Measurements from ENCODE around the gene VMP1. TPM values are rescaled to one million over a fixed set of nuclear protein-coding genes. Genes with fewer than 3 reads are reported as not detected.
A peak's percentile ranks its signal among the peaks of the same experiment; 100 is the strongest.

Gene VMP1
- total RNA-seq, 1 experiment from 2014 or later: 83.1 TPM

DNA sequence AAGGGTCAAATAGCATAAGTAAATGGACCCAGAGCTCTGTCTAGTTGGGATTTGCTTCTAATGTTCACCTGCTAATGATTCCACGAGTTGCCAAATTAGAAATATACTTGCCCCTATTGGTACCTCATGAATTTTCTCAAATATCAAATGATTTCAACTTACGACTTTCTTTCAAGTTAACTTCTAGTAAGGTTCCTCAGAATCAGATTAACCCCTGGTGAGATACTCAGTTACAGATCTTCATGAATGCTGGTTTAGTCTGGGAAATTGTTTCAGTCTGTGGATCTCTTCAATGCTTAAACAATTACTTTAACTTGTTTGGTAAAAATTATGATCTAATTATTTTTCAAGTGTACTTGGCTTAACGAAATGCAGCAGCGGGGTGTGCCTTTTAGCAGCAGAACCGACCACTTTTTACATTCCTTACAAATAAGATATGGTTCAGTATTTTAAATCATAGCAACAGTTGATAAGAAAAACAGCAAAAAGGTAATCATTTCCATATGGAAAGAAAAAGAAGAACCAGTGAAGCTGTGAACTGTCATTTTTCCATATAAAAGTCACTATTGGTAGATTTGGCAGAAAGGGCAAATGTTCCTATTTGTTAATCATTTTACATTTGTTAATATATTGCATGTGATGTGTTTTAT is 150.8 kb downstream of the VMP1 start:
- no peak overlapping the region for H2AFZ ChIP-seq (ENCODE audit: low read length)
- H3K27ac Mint-ChIP-seq: peak overlapping the region in 1 of 3 experiments; percentile 21; a peak in 2 of 7 replicates
- no peak overlapping the region for H3K27ac ChIP-seq (ENCODE audit: insufficient read length, low read depth, low read length)
- H3K14ac ChIP-seq (ENCODE audit: insufficient read depth, low read length): no peak overlapping the region
- no peak for DNase-seq
- TF ChIP-seq, protein P1, sequence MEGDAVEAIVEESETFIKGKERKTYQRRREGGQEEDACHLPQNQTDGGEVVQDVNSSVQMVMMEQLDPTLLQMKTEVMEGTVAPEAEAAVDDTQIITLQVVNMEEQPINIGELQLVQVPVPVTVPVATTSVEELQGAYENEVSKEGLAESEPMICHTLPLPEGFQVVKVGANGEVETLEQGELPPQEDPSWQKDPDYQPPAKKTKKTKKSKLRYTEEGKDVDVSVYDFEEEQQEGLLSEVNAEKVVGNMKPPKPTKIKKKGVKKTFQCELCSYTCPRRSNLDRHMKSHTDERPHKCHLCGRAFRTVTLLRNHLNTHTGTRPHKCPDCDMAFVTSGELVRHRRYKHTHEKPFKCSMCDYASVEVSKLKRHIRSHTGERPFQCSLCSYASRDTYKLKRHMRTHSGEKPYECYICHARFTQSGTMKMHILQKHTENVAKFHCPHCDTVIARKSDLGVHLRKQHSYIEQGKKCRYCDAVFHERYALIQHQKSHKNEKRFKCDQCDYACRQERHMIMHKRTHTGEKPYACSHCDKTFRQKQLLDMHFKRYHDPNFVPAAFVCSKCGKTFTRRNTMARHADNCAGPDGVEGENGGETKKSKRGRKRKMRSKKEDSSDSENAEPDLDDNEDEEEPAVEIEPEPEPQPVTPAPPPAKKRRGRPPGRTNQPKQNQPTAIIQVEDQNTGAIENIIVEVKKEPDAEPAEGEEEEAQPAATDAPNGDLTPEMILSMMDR (conservative IDR thresholded peaks at IDR 0.05): no peak
- no peaks in the 10 kb centered on the region for H3K79me2 ChIP-seq (ENCODE audit: insufficient read depth, low read length)
- no peak overlapping the region for H2BK120ac ChIP-seq (ENCODE audit: low read depth, low read length, poor library complexity, severe bottlenecking)
- H4K20me1 ChIP-seq (ENCODE audit: control insufficient read depth, insufficient read depth, insufficient read length): no peaks in the 10 kb centered on the region
- no peak overlapping the region for H3K23ac ChIP-seq (ENCODE audit: insufficient read length, low read depth, low read length)
- peaks cover 9 to 12% of the 10 kb centered on the region in 2 experiments for H3K4me1 Mint-ChIP-seq
- H3K36me3 Mint-ChIP-seq (ENCODE audit: insufficient read depth in 1 of 3, low read depth in 3 of 3): peaks cover 20 to 29% (median 26%) of the 10 kb centered on the region in 3 experiments
- H3K56ac ChIP-seq (ENCODE audit: insufficient read length, low read depth, low read length): no peak overlapping the region
- H3K4me3 Mint-ChIP-seq: no peak overlapping the region
- no peaks in the 10 kb centered on the region for H3K79me1 ChIP-seq (ENCODE audit: insufficient read depth, low read depth, low read length, poor library complexity, severe bottlenecking)
- no peak overlapping the region for H2BK20ac ChIP-seq (ENCODE audit: low read depth, low read length, poor library complexity, severe bottlenecking)
- no peak overlapping the region for H3T11ph ChIP-seq (ENCODE audit: low read length)
- no peaks in the 10 kb centered on the region for H3K9me3 ChIP-seq (ENCODE audit: control insufficient read depth, low read depth, low read length)
- no peak overlapping the region for H3K9ac ChIP-seq (ENCODE audit: extremely low read depth, insufficient read length, low read length)
- H3K4me2 ChIP-seq (ENCODE audit: insufficient read depth, insufficient read length, low read length): no peak overlapping the region
- H4K5ac ChIP-seq (ENCODE audit: insufficient read length, low read depth, low read length): no peak overlapping the region
- H3K9me3 Mint-ChIP-seq: no peaks in the 10 kb centered on the region
- no peak overlapping the region for H3K18ac ChIP-seq (ENCODE audit: insufficient read length, low read depth, low read length)
- H3K27me3 Mint-ChIP-seq (ENCODE audit: low read depth): no peaks in the 10 kb centered on the region
- H3K27me3 ChIP-seq (ENCODE audit: insufficient read depth, low read length): no peaks in the 10 kb centered on the region
- H3K4me1 ChIP-seq (ENCODE audit: insufficient read depth, low read length): peaks cover 3% of the 10 kb centered on the region; the same call in 1 of the 2 replicates
- no peak overlapping the region for H3K4ac ChIP-seq (ENCODE audit: low read depth, low read length)
- no peaks in the 10 kb centered on the region for H3K23me2 ChIP-seq (ENCODE audit: insufficient read length, low read depth, low read length, poor library complexity, severe bottlenecking)
- WGBS (ENCODE audit: extremely low coverage, insufficient read length, low lambda C conversion rate): no CpG with 5 or more reads among the region's 5 CpGs
- H2BK12ac ChIP-seq (ENCODE audit: insufficient read length, low read depth, low read length): no peak overlapping the region
- no peak overlapping the region for H4K8ac ChIP-seq (replicated peaks; ENCODE audit: insufficient read length, low read depth, low read length)
- H4K91ac ChIP-seq (ENCODE audit: insufficient read length, low read depth, low read length): no peak overlapping the region
- H2BK5ac ChIP-seq (ENCODE audit: insufficient read length, low read length): no peak overlapping the region
- H2AK5ac ChIP-seq (ENCODE audit: insufficient read length, low read length): no peak overlapping the region
- no peak overlapping the region for H2BK15ac ChIP-seq (ENCODE audit: low read depth, low read length)

Measured in H9 (cell line).